DMS 273 (cell line): Measurements from ENCODE around the gene DEFB114.

Experiments
- DNase-seq: peaks from one replicate; lab custom pipeline; 2025; ENCODE audit not compliant: unreplicated experiment; lab: John Stamatoyannopoulos, UW

DEFB114 gene

GRCh38 chr6:49937017-49937416 lies 26.9 kb downstream of the DEFB114 start:
- DNase-seq = no peak

- no peak for DNase-seq
These were observed 28.6 kb downstream of the DEFB114 start for GRCh38 chr6:49935387-49935786.

- DNase-seq = no peak
These were observed 29.2 kb downstream of the DEFB114 start for GRCh38 chr6:49934770-49935169.

GRCh38 chr6:49933526-49933925 lies 30.4 kb downstream of the DEFB114 start:
- no peak for DNase-seq

- DNase-seq = no peak
These were observed 34.6 kb downstream of the DEFB114 start for GRCh38 chr6:49929340-49929739.

- peak; percentile 7 for DNase-seq
These were observed 40.1 kb downstream of the DEFB114 start for GRCh38 chr6:49923826-49924225.

GRCh38 chr6:49919935-49920644 lies 43.9 kb downstream of the DEFB114 start:
- DNase-seq = no peak

GRCh38 chr6:49919261-49919660 lies 44.7 kb downstream of the DEFB114 start:
- no peak for DNase-seq

GRCh38 chr6:49918787-49919186 lies 45.2 kb downstream of the DEFB114 start:
- no peak for DNase-seq

GRCh38 chr6:49915035-49915434 lies 48.9 kb downstream of the DEFB114 start:
- peak; percentile 89 for DNase-seq

- no peak for DNase-seq
These were observed 50.2 kb downstream of the DEFB114 start for GRCh38 chr6:49913636-49914375.

- DNase-seq = no peak
These were observed 51.8 kb downstream of the DEFB114 start for GRCh38 chr6:49912196-49912595.

GRCh38 chr6:49911252-49911651 lies 52.7 kb downstream of the DEFB114 start:
- DNase-seq = no peak
